H1 (cell line): Measurements from ENCODE around the gene ZNF273.
"Not testable (repeated sequence)": the region's sequence is repeated elsewhere in the genome, so short reads cannot be mapped to it uniquely, and the experiment has no call there.

Experiments used
- ASH2L ChIP-seq: fragments of 200-600, 300-600 bp; sonication (generic); IDR thresholded peaks from one replicate; pipeline ENCODE4 v1.7.1; 2017; ENCODE audit warnings: low read length
- BRCA1 ChIP-seq: IDR thresholded peaks from 2 replicates; pipeline ENCODE4 v1.6.1; 2012; ENCODE audit warnings: low read depth, low read length, improper control_type of control experiment
- NRF1 ChIP-seq: IDR thresholded peaks from 2 replicates; pipeline ENCODE4 v1.6.1; 2011; ENCODE audit warnings: mild to moderate bottlenecking, low read depth, low read length, improper control_type of control experiment
- SP1 ChIP-seq: IDR thresholded peaks from 2 replicates; pipeline ENCODE4 v1.6.1; 2011; ENCODE audit warnings: low read depth, low read length
- TCF12 ChIP-seq: IDR thresholded peaks from 2 replicates; pipeline ENCODE4 v1.6.1; 2011; ENCODE audit warnings: low read depth, mild to moderate bottlenecking, low read length
- TEAD4 ChIP-seq: IDR thresholded peaks from 2 replicates; pipeline ENCODE4 v1.6.1; 2012; ENCODE audit warnings: low read depth, low read length, inconsistent platforms, mixed read lengths
- YY1 ChIP-seq: IDR thresholded peaks from 2 replicates; pipeline ENCODE4 v1.6.1; 2011; ENCODE audit warnings: low read depth, mild to moderate bottlenecking, low read length
- TF ChIP-seq, protein P1 (sequence below): IDR thresholded peaks from 2 replicates; pipeline ENCODE4 v1.6.1; 2012; ENCODE audit warnings: inconsistent platforms
- TF ChIP-seq, protein P2 (sequence below): IDR thresholded peaks from 2 replicates; pipeline ENCODE4 v1.6.1; 2011; ENCODE audit warnings: low read length, improper control_type of control experiment
- TF ChIP-seq, protein P3 (sequence below), 3 experiments: IDR thresholded peaks; 1 replicate in 2 of 3; 2 replicates in 1 of 3; pipeline versions ENCODE4 v1.5.1 to v1.6.1; 2011; ENCODE audit warnings: low read length in 3 of 3, mild to moderate bottlenecking in 3 of 3, inconsistent platforms in 2 of 3, low read depth in 1 of 3, moderate library complexity in 1 of 3; ENCODE audit not compliant: insufficient read depth in 1 of 3; ENCODE audit errors: control extremely low read depth in 1 of 3

DNA sequence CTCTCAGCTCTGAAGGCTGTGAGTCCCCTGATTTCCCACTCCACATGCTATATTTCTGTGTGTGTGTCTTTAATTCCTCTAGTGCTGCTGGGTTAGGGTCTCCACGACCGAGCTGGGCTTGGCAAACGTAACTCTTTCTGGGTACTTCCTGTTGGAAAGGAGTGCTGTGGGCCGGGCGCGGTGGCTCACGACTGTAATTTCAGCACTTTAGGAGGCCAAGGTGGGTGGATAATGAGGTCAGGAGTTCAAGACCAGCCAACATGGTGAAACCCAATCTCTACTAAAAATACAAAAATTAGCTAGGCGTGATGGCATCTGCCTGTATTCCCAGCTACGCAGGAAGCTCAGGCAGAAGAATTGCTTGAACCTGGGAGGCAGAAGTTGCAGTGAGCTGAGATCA is 47.6 kb downstream of the ZNF273 start:
- TF ChIP-seq TEAD4, BRCA1, ASH2L, TCF12, YY1, NRF1, SP1: not testable (repeated sequence)
- TF ChIP-seq, protein P1, sequence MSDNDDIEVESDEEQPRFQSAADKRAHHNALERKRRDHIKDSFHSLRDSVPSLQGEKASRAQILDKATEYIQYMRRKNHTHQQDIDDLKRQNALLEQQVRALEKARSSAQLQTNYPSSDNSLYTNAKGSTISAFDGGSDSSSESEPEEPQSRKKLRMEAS: not testable (repeated sequence)
- TF ChIP-seq, protein P2, sequence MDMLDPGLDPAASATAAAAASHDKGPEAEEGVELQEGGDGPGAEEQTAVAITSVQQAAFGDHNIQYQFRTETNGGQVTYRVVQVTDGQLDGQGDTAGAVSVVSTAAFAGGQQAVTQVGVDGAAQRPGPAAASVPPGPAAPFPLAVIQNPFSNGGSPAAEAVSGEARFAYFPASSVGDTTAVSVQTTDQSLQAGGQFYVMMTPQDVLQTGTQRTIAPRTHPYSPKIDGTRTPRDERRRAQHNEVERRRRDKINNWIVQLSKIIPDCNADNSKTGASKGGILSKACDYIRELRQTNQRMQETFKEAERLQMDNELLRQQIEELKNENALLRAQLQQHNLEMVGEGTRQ: not testable (repeated sequence)
- TF ChIP-seq, protein P3, sequence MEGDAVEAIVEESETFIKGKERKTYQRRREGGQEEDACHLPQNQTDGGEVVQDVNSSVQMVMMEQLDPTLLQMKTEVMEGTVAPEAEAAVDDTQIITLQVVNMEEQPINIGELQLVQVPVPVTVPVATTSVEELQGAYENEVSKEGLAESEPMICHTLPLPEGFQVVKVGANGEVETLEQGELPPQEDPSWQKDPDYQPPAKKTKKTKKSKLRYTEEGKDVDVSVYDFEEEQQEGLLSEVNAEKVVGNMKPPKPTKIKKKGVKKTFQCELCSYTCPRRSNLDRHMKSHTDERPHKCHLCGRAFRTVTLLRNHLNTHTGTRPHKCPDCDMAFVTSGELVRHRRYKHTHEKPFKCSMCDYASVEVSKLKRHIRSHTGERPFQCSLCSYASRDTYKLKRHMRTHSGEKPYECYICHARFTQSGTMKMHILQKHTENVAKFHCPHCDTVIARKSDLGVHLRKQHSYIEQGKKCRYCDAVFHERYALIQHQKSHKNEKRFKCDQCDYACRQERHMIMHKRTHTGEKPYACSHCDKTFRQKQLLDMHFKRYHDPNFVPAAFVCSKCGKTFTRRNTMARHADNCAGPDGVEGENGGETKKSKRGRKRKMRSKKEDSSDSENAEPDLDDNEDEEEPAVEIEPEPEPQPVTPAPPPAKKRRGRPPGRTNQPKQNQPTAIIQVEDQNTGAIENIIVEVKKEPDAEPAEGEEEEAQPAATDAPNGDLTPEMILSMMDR (IDR thresholded peaks at IDR 0.05; ENCODE audit: control extremely low read depth in 1 of 3, insufficient read depth in 1 of 3, low read depth in 1 of 3, low read length in 3 of 3): not testable (repeated sequence)
